IPS-NIHi11 (cell line): ENCODE measurements around the gene HCN2.
A peak's percentile ranks its signal among the peaks of the same experiment; 100 is the strongest.

Source experiments
- DNase-seq: peaks from one replicate; pipeline ENCODE4 v3.0.0; 2012; ENCODE audit warnings: mixed read lengths, low spot score

Gene HCN2

GRCh38 chr19:641702-642101 is 52.0 kb downstream of the HCN2 start:
- DNase-seq = no peak

GRCh38 chr19:642767-643727 is 53.4 kb downstream of the HCN2 start:
- no peak for DNase-seq

- DNase-seq = no peak
These were observed 54.1 kb downstream of the HCN2 start for GRCh38 chr19:643736-644135.

GRCh38 chr19:644363-644762 is 54.7 kb downstream of the HCN2 start:
- DNase-seq = no peak

GRCh38 chr19:644789-645188 is 55.1 kb downstream of the HCN2 start:
- DNase-seq = no peak

GRCh38 chr19:645912-646778 is 56.5 kb downstream of the HCN2 start:
- DNase-seq = no peak

- DNase-seq = peak; percentile 13
These were observed 57.3 kb downstream of the HCN2 start for GRCh38 chr19:646779-647565.

- DNase-seq = peak; percentile 14
These were observed 58.0 kb downstream of the HCN2 start for GRCh38 chr19:647566-648284.

- DNase-seq = peak; percentile 24
These were observed 58.6 kb downstream of the HCN2 start for GRCh38 chr19:648305-648704.

GRCh38 chr19:648904-649801 is 59.5 kb downstream of the HCN2 start:
- DNase-seq = peak; percentile 29

GRCh38 chr19:650121-650520 is 60.4 kb downstream of the HCN2 start:
- DNase-seq = peak; percentile 6

GRCh38 chr19:651114-651818 is 61.6 kb downstream of the HCN2 start:
- no peak for DNase-seq

GRCh38 chr19:651991-652390 is 62.3 kb downstream of the HCN2 start:
- no peak for DNase-seq

- DNase-seq = no peak
These were observed 63.0 kb downstream of the HCN2 start for GRCh38 chr19:652467-653389.

GRCh38 chr19:653425-653824 is 63.7 kb downstream of the HCN2 start:
- no peak for DNase-seq

- no peak for DNase-seq
These were observed 66.0 kb downstream of the HCN2 start for GRCh38 chr19:655691-656090.

GRCh38 chr19:656751-657559 is 67.3 kb downstream of the HCN2 start:
- DNase-seq = no peak

- no peak for DNase-seq
These were observed 67.9 kb downstream of the HCN2 start for GRCh38 chr19:657611-658010.
